ENCODE measurements around the gene SLC24A3. TPM values are rescaled to one million over a fixed set of nuclear protein-coding genes. Genes with fewer than 3 reads are reported as not detected.

The SLC24A3 gene
- total and polyA plus RNA-seq, 2 of the 13 experiments (the other 11 are each of a cell fraction or from before 2014, with no cell fraction given): not detected

GRCh38 chr20:19568128-19568527, 355.7 kb downstream of the SLC24A3 start:
- no peak for ATAC-seq
- no peak overlapping the region for H2AFZ ChIP-seq (ENCODE audit: low read length)
- peak; percentile 58 for TF ChIP-seq ATF7 (IDR thresholded peaks at IDR 0.05)
- TF ChIP-seq ATF7 (CRISPR knock-in tag; IDR thresholded peaks at IDR 0.05): no peak
- TF ChIP-seq ZNF280D (CRISPR knock-in tag; IDR thresholded peaks at IDR 0.05): no peak
- peak; percentile 57; the same call in 1 of the 2 replicates for TF ChIP-seq CEBPB (IDR thresholded peaks at IDR 0.05; ENCODE audit: borderline replicate concordance, low read depth, low read length)
- FAIRE-seq: no peak
- H3K4me2 ChIP-seq (ENCODE audit: low read depth, low read length): no peak overlapping the region
- no peak overlapping the region for H3K9ac ChIP-seq (ENCODE audit: insufficient read depth, low read depth, low read length)
- no peaks in the 10 kb centered on the region; a peak in 1 of 5 replicates for H3K27me3 ChIP-seq (ENCODE audit: control insufficient read depth in 1 of 2, insufficient read depth in 2 of 2, low read length in 2 of 2)
- CTCF ChIA-PET (ENCODE audit: low intra/inter-chr PET ratio, low total read pairs): no interaction called here
- H3K79me2 ChIP-seq (ENCODE audit: insufficient read depth, low read length): no peaks in the 10 kb centered on the region
- under 1% methylated on average over 2 of the region's 2 CpGs for WGBS (ENCODE audit: low lambda C conversion rate)
- no peak overlapping the region for H3K27ac ChIP-seq (ENCODE audit: extremely low read length, insufficient read depth, low read length)
- H3K9me3 ChIP-seq (ENCODE audit: low read length): peaks cover 18% of the 10 kb centered on the region
- intact Hi-C loops (cut with micrococcal nuclease; ENCODE audit: unreplicated experiment): no loop called here
- BruUV-seq (replicated peaks): no TSS peak
- POLR2A ChIA-PET: no interaction called here
- no peak for DNase-seq (ENCODE audit: low spot score)
- no peaks in the 10 kb centered on the region for H3K4me1 ChIP-seq (ENCODE audit: insufficient read depth, low read length)
- H3K36me3 ChIP-seq (replicated peaks in 1 of 2; ENCODE audit: control insufficient read depth in 1 of 2, insufficient read depth in 2 of 2, low read length in 2 of 2): no peaks in the 10 kb centered on the region
- H3K4me3 ChIP-seq (replicated peaks in 1 of 3; ENCODE audit: insufficient read depth in 1 of 3, low read depth in 2 of 3, low read length in 3 of 3): no peak overlapping the region
- H4K20me1 ChIP-seq (ENCODE audit: insufficient read depth, low read length): no peaks in the 10 kb centered on the region
- in situ Hi-C loops (cut with HindIII; ENCODE audit: extremely low pct_ligation_motif_present, low pct_unique_long_range_greater_than_20kb): no loop called here

- Histone ChIP-seq H3K9me3 (ENCODE audit: low read length) (peaks cover 18% of the 10 kb centered on the region), H3K79me2 (ENCODE audit: insufficient read depth, low read length) (no peaks in the 10 kb centered on the region), H3K9ac (ENCODE audit: insufficient read depth, low read depth, low read length) (no peak overlapping the region), H3K4me3 (replicated peaks in 1 of 3; ENCODE audit: insufficient read depth in 1 of 3, low read depth in 2 of 3, low read length in 3 of 3) (no peak overlapping the region), H2AFZ (ENCODE audit: low read length) (no peak overlapping the region), H3K4me1 (ENCODE audit: insufficient read depth, low read length) (no peaks in the 10 kb centered on the region), H3K4me2 (ENCODE audit: low read depth, low read length) (no peak overlapping the region), H3K27me3 (ENCODE audit: control insufficient read depth in 1 of 2, insufficient read depth in 2 of 2, low read length in 2 of 2) (peaks cover 0 to 3% of the 10 kb centered on the region in 2 experiments; a peak in 2 of 5 replicates), H3K27ac (ENCODE audit: extremely low read length, insufficient read depth, low read length) (no peak overlapping the region), H3K36me3 (replicated peaks in 1 of 2; ENCODE audit: control insufficient read depth in 1 of 2, insufficient read depth in 2 of 2, low read length in 2 of 2) (no peaks in the 10 kb centered on the region), H4K20me1 (ENCODE audit: insufficient read depth, low read length) (no peaks in the 10 kb centered on the region)
- BruUV-seq (replicated peaks): no TSS peak
- whole genome bisulfite sequencing (ENCODE audit: low lambda C conversion rate): 19% methylated on average over 2 of the region's 2 CpGs
- no peak for FAIRE-seq
- DNase-seq (ENCODE audit: low spot score): no peak
- CTCF ChIA-PET (ENCODE audit: low intra/inter-chr PET ratio, low total read pairs): no interaction called here
- POLR2A ChIA-PET: no interaction called here
- in situ Hi-C loops (cut with HindIII; ENCODE audit: extremely low pct_ligation_motif_present, low pct_unique_long_range_greater_than_20kb) (no loop called here), intact Hi-C loops (cut with micrococcal nuclease; ENCODE audit: unreplicated experiment) (no loop called here)
- ATAC-seq: no peak
- TF ChIP-seq ZFP41 (CRISPR knock-in tag; IDR thresholded peaks at IDR 0.05; ENCODE audit: borderline replicate concordance) (no peak), PRDM4 (CRISPR knock-in tag; IDR thresholded peaks at IDR 0.05; ENCODE audit: borderline replicate concordance) (no peak), SKIL (CRISPR knock-in tag; IDR thresholded peaks at IDR 0.05; ENCODE audit: borderline replicate concordance) (no peak), GATA4 (IDR thresholded peaks at IDR 0.05; ENCODE audit: borderline replicate concordance, low read depth) (no peak), ZNF343 (CRISPR knock-in tag; IDR thresholded peaks at IDR 0.05) (no peak)
These were observed 359.6 kb downstream of the SLC24A3 start for GRCh38 chr20:19571996-19572395.
